Activated T-cell treated with anti-CD3 and anti-CD28 coated beads for 1 hour (primary cell): ENCODE results near the gene TDRD12.

Experiments used
- DNase-seq: peaks from one replicate; pipeline ENCODE4 v3.0.0-alpha.2; 2020; ENCODE audit warnings: low read depth

Gene TDRD12, protein sequence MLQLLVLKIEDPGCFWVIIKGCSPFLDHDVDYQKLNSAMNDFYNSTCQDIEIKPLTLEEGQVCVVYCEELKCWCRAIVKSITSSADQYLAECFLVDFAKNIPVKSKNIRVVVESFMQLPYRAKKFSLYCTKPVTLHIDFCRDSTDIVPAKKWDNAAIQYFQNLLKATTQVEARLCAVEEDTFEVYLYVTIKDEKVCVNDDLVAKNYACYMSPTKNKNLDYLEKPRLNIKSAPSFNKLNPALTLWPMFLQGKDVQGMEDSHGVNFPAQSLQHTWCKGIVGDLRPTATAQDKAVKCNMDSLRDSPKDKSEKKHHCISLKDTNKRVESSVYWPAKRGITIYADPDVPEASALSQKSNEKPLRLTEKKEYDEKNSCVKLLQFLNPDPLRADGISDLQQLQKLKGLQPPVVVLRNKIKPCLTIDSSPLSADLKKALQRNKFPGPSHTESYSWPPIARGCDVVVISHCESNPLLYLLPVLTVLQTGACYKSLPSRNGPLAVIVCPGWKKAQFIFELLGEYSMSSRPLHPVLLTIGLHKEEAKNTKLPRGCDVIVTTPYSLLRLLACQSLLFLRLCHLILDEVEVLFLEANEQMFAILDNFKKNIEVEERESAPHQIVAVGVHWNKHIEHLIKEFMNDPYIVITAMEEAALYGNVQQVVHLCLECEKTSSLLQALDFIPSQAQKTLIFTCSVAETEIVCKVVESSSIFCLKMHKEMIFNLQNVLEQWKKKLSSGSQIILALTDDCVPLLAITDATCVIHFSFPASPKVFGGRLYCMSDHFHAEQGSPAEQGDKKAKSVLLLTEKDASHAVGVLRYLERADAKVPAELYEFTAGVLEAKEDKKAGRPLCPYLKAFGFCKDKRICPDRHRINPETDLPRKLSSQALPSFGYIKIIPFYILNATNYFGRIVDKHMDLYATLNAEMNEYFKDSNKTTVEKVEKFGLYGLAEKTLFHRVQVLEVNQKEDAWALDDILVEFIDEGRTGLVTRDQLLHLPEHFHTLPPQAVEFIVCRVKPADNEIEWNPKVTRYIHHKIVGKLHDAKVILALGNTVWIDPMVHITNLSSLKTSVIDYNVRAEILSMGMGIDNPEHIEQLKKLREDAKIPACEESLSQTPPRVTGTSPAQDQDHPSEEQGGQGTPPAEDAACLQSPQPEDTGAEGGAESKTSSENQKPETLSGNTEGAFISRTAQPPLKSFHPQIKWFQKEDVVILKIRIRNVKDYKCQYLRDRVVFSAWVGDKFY (N-terminal part only)

DNA sequence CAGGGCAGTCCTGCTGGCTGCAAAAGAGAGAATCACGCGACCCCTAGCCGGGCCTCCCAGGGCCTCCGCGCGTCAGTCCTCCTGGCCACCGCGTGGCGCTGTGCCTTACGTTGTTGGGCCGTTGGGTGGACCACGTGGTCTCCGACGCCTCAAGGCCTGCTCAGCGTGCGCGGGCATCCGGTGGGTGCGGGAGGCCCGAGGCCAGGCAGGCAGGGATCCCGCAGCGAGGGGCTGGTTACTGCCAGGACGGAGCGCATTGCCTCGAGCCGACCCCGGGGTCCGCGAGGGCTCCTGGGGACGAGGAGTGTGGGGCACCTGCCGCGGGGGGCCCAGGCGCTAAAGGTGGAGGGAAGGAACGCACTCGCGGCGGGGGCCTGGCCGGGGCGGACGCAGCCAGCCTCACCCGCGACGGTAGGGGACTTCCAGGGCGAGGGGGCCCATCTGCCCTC lies at the start of gene TDRD12:
Gene TDRD12, plus strand, starts transcription at position 157 of the 449 bp plus-strand sequence. CDS start 306 bp downstream, outside the sequence.
- no peak for DNase-seq

DNA sequence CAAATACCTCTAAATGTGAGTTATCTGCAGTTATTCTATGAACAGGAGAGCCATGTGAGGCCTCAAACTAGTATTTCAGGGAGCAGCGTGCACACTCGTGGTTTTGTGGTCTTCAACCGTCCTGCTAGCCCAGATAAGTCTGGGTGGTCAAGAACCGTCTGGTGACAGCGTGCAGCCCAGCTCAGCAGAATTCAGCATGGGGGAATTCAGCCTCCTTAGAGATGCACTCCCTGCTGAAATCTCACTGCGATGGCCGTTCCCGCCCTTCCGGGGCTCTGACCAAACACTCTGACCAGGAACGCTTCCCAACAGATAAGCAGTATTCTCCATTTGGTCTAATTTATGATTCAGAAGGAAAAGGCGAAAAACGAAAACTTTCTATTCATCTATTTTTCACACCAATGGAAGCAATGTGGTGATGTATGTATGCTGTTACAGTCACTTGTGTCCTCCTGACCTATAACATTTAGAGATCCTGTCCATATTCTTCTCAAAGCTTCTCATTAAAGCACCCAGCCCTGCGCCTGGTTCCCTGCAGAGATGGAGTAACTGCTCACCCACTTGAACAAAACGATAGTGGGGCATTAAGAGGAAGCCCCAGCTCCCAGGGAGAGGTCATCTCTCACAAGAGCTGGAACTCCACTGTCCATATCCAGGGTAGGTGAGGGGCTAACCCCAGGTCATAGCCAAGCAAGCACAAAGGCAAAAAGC lies 47.5 kb upstream of the TDRD12 start:
- DNase-seq, result no peak

DNA sequence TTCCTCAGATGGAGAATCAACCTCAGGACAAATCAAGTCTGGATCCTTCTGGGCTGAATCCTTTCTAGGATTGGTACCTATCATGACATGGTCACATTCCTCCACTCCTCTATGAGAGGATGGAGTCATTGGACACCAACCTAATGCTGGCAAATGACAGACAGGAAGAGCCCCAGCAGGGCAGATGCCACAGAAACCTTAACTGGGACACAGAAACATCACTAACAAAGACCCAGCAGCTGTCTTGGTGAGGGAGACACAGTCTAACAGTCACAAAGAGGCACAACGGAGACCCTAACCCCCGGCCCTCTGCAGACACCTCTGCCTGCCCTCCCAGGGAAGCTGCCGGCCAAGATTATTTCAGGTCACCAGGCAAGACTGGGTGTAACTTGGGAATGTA lies 46.7 kb upstream of the TDRD12 start:
- DNase-seq, result no peak

DNA sequence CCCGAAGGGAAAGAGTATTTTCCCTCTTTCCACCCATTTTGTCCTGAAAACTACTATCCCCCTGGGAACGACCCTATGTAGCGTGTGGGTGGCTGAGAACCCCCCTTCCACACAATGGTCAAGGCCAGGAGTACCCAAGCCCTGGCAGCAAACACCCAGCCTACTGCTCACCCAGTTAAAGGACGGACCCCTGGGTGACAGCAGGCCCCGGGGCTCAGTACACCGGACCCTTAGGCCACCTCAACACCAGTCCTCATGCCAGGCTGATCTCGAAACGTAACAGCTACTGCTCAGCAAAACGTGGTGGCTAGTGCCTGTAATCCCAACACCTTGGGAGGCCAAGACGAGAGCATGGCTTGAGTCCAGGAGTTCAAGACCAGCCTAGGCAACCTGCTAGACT lies 46.0 kb upstream of the TDRD12 start:
- DNase-seq, result no peak

DNA sequence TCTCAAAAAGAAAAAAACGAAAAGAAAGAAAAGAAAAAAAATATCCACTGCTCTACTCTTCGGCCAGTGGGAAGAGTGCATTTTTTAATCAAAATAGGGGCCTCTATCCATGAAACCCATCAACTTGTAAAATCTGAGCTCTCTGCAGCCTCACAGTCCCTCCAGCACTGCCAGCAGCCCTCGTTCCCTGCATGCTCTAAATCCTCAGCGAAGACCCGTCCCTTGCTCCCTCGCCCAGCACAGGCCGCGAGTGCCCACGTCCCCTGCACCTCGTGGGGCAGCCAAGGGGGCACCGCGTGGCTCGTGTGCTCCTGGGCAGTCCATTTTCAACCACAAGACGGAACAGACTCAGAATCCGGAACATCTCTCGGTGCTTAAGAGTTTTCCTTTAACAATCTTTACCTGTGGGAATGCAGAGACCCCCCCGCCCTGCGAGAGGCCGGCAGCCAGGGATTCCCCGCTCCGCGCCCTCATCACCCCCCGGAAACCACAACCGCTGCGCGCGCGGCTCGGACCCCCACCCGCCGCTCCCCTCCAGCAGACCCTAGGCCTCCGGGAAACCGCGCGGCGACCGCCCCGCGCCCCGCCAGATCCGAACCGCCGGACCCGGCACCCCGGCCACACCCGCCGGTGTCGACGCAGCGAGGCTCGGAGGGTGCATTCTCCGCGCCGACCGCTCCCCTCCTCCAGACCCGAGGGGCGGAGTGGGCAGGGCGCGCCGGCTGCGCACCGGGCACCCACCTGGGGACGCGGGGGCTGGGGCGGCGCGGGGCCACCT lies 45.2 kb upstream of the TDRD12 start:
- no peak for DNase-seq

DNA sequence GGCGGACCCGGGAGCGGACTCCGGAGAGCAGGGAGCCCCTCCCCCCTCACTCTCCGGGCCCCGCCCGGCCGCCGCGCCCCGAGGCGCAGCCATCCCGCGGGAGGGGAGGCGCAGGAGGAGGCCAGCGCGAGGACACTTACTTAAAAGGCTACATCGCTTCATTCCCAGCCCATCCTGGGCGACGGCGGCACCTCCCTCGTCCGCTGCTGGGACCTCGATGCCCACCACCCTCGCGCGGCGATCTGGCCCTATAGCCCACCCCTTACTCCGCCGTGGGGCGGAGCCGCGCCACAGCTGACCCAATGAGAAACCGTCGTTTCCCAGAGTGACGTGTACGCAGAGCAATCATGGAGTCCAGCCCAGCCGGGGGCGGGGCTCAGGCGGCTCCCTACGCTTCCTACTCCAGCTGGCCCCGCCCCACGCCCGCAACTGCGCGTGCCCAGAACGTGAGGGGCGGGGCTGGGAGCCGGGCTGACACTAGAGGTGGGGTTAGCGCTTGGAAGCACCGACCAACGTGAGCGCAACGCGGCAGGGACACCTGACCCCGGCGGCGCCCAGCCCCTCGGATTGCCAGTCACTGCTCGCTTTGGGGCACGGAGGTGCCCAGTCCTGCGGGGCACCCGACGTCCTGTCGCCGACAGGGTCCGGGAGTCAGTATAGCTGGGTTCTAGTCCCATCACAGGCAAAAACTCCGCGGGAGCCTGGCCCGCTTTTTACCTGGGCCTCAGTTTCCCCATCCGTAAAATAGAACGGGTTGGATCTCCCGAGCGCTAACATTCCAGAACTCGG lies 44.4 kb upstream of the TDRD12 start, which contains the start of gene ANKRD27:
Gene ANKRD27, minus strand, starts transcription at position 250 of the 789 bp plus-strand sequence. CDS start 16,165 bp downstream, outside the sequence.
- DNase-seq, result peak; percentile 98

DNA sequence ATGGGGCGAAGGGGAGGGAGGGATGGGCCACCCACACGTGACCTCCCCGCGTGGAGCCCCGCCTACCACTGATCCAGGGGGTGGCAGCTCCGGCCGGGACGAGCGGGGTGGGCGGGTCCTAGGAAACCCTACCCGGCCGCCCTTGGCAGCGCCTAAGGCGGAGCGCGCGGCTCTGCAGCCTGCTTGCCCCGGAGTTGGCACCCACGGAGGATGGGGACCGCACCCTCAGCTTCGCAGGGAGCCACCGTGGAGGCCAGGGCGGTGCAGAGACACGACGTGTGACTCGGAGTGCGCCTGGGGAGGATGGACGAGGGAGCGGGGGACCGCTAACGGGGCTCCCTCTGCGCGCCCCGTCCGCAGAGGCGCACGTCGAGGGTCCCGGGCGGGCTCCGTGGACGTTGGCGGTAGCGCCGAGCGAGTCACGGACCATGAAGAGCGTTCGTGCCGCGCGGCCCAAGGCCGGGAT lies 43.8 kb upstream of the TDRD12 start, which contains the start of gene RGS9BP:
Gene RGS9BP, plus strand, starts transcription at position 129 of the 466 bp plus-strand sequence. CDS start 416 bp downstream, outside the sequence.
- peak; percentile 49 for DNase-seq

DNA sequence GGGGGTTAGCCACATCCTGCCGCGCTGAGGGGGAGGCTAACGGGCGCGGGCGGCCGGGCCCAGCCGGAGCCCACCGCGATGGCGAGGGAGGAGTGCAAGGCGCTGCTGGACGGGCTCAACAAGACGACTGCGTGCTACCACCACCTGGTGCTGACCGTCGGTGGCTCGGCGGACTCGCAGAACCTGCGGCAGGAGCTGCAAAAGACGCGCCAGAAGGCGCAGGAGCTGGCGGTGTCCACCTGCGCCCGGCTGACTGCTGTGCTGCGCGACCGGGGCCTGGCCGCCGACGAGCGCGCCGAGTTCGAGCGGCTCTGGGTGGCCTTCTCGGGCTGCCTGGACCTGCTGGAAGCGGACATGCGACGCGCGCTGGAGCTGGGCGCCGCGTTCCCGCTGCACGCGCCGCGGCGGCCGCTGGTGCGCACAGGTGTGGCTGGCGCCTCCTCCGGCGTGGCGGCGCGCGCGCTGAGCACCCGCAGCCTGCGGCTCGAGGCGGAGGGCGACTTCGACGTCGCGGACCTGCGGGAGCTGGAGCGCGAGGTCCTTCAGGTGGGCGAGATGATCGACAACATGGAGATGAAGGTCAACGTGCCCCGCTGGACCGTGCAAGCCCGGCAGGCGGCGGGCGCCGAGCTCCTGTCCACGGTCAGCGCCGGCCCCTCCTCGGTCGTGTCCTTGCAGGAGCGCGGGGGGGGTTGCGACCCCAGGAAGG lies 43.2 kb upstream of the TDRD12 start:
- no peak for DNase-seq

DNA sequence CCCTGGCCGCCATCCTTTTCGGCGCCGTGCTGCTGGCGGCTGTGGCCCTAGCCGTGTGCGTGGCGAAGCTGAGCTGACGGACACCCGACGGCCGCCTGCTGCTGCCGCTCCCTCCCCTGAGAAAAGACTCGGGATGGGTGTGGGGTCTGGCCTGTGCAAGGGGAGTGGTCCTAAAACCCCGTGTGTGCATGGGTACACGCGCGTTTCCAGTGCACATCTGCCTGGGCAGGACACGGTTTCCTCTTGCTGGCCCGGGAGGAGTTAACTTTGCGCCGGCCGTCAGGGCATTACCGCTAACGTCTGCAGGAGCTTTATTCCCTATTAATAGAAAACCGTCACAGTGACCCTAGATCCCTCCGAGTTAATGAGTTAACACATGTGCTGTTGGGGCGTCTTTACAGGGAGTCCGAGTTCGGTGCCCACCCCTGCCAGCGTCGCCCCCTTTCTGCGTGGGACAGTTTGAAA lies 42.6 kb upstream of the TDRD12 start:
- no peak for DNase-seq

DNA sequence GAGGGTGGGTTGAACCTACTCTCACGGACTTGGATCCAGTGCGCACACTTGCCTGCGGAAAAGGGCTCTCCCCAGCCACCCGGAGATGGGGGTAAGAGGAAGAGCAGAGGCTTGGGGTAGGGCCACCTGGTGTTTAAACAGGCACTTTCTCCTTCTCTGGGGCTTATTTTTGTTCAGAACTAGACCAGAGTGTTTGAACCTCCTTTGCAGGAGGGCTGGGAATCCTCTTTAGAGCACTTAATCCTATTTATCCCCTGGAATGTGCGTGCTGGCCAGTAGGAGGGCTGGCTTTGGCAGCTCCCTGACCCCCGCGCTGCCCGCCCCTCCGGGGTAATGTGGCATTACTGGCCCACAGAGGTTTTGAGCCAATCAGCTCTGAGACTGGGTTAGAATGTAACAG lies 41.9 kb upstream of the TDRD12 start:
- DNase-seq, result no peak

DNA sequence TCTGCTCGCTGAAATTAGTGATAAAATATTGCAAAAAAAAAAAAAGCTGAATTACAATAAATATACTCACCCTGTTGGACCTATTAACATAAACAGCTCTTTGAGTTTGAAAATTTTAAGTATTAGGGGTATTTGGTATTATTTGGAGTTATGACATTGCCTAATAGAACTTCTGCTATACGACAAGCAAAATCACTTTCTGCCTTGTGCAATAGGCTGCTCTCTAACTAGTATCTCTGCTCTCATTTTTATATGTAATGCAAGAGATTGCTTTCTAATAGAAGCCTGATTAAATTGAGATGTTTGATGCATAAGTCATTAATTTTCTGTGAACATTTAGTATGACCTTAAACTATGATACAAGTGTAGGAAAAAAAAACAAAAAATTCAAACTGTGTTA lies 38.6 kb upstream of the TDRD12 start:
- no peak for DNase-seq

DNA sequence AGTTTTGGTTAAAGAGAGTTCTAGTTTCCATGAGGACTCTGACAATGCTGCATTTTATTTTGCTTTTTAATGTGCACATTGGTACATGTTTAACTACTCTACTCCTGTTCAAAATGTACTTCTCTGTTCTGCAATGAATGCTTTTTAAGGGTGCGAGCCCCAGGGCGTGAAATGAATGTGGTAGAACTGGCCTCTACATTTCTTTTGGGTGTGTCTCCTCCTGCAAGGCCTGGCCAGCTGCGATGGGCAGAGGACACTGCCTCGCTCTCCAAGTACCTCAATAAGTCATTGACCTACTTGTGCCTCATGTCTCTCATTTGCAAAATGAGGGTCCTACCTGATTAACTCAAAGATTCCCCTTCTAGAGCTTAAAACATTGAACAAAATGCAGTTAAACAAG lies 37.2 kb upstream of the TDRD12 start:
- DNase-seq, result no peak

DNA sequence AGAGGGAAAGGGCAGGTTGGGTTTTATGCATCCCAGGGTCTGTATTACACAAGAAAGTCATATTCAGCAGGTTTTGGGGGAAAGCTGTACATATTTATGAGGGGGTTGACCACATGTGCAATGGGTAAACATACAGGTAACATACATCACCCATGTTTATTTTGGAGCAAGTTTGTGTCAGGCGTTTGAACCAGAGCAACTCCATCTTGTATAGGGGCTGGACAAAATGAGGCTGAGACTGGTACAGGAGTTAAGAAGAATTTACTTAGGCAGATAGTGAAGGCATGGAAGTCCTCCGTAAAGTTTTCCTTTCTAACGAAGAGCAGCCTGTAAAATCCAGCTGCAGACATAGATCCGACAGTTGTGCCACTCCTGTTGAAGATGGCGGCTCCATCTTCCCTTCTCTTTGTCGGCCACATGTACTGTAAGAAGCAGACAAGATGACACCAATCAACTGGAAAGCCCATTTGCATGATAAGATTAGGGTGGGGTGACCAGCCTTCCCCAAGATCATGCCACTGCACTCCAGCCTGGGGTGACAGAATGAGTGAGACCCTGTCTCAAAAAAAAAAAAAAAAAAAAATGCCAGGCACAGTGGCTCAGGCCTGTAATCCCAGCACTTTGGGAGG lies 32.6 kb upstream of the TDRD12 start:
- DNase-seq, result no peak

DNA sequence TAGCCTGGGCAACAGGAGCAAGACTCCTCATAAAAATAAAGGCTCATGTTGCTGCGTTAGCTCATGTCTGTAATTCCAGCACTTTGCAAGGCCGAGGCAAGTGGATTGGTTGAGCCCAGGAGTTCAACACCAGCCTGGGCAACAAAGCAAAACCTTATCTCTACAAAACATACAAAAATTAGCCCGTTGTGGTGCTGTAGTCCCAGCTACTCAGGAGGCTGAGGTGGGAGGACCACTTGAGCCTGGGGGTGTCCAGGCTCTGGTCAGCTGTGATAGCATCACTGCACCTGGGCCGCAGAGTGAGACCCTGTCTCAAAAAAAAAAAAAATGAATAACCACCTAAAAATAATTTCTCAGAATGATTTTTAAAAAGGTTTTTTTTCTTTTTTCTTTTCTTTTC lies 31.9 kb upstream of the TDRD12 start:
- no peak for DNase-seq

DNA sequence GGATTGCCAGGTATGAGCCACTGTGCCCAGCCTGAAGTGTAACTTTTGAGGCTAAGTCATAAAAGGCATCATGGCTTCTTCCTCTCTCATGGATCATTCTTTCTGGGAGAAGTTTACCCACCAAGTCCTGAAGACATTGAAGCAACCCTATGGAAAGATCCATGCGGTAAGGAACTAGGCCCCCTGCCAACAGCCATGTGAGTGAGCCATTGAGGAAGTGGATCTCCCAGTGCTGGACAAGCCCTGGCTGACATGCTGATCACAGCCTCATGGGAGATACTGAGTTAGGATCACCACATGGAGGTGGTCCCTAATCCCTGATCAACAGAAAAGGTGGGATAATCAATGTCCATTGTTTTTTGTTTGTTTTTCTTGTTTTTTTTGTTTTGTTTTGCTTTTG lies 31.3 kb upstream of the TDRD12 start:
- no peak for DNase-seq

DNA sequence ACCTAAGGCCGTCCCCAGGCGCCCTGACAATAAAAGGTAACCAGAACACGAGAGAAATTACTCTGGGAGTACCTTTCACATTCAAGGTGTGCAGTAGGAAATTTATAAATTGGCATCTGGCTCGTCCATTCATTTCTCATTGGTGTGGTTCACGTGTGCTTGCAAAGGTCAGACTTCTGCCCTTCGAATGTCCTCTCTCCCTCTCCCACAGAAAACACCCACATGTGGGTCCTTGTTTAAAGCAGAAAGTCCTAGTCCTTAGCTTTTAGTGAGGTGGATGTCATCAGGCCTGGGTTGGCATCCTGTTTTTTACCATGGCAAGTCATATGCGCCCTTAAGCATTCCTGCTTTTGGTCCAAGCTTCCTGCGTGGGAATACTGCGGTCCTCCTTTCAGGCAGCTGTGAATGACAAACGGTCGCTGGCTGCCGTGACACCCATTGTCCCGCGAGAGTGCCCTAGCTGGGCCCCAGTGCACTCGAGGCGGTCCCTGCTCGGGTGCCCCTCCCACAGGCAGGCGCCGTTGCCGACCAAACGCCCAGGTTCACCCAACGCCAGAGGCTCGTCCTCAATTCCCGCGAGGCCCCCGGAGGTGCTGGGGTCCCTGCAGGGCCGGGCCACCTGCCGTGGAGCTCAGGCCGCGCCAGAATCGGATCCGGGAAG lies 28.1 kb upstream of the TDRD12 start, which contains the start of gene NUDT19:
Gene NUDT19, plus strand, starts transcription at position 531 of the 661 bp plus-strand sequence. CDS start 140 bp downstream, outside the sequence.
- peak; percentile 64 for DNase-seq

DNA sequence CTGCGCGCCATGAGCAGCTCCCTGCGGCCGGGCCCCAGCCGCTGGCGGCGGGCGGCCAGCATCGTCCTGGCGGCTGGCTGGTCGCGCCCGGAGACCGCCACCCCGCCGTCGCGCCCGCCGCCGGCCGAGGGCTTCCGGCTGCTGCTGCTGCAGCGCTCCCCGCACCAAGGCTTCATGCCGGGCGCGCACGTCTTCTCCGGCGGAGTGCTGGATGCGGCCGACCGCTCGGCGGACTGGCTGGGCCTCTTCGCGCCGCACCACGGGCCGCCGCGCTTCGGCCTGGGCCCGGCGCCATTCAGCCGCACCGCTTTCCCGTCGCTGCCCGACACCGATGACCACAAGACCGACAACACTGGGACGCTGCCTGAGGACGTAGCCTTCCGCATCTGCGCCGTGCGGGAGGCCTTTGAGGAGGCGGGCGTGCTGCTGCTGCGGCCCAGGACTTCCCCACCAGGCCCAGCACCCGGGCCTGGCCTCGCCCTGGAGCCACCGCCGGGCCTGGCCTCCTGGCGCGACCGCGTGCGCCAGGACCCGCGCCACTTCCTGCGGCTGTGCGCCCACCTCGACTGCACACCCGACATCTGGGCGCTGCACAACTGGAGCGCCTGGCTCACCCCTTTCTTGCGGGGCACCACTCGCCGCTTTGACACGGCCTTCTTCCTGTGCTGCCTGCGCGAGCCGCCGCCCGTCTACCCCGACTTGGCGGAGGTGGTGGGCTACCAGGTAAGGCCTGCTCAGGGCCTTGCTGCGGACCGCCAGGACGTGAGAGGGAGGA lies 27.4 kb upstream of the TDRD12 start:
- peak; percentile 37 for DNase-seq
